Central memory CD4-positive, alpha-beta T cell (primary cell): Measurements from ENCODE around the gene CKAP2L.
"Not testable (repeated sequence)": the region's sequence is repeated elsewhere in the genome, so short reads cannot be mapped to it uniquely, and the experiment has no call there.

Experiments used
- DNase-seq: peaks from one replicate; pipeline ENCODE4 v3.0.0; 2022

CKAP2L gene

DNA sequence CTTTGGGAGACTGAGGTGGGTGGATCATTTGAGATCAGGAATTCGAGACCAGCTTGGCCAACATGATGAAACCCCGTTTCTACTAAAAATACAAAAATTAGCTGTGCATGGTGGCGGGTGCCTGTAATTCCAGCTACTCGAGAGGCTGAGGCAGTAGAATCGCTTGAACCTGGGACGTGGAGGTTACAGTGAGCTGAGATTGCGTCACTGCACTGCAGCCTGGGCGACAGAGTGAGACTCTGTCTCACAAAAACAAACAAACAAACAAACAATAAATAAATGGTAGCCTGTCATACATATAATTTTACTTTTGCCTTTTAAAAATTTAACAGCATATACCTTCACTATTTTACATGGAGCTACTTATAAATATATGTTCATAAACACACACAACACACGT lies 57.5 kb downstream of the CKAP2L start:
- not testable (repeated sequence) for DNase-seq

DNA sequence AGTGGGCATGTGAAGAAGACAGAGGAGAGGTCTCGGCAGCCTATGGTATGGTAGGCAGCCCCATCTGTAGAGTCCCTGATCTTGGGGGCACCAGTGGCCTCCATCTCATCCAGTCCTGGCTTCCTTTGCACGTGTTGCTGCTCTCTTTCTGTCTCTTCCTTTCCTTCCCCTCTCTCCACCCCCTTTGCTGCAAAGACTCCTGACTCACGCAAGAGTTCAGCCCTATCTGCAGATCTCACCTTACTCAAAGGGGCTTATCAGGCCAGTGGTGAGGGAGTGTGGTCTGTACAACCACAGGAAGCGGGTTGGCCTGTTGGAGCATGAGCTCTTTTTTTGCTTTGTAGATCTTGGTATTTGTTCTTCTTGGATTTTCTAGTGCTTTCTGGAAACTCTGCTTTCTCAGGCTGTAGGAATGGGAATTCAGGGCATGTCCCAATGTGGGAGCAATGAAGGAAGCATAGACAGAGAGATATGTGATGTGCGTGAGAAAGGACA lies 58.2 kb downstream of the CKAP2L start:
- peak; percentile 61 for DNase-seq

DNA sequence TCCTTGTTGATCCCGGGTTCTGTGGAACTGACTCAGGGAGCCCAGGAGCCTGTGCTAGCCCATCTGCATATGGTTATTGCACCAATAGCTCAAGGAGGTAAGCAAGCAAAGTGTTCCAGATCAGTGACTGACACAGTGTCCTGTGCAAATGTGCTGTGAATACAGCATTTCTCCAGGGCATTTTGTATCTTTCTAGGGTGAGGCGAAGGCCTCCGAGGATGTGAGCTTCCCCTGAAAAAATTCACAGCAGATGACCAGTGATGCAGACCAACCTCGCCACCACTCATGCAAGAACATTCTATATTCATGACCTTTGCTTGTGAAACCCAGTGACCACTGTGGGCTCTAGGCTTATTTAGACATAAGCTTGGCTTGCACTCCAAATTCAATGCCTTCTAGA lies 58.8 kb downstream of the CKAP2L start:
- DNase-seq = no peak

DNA sequence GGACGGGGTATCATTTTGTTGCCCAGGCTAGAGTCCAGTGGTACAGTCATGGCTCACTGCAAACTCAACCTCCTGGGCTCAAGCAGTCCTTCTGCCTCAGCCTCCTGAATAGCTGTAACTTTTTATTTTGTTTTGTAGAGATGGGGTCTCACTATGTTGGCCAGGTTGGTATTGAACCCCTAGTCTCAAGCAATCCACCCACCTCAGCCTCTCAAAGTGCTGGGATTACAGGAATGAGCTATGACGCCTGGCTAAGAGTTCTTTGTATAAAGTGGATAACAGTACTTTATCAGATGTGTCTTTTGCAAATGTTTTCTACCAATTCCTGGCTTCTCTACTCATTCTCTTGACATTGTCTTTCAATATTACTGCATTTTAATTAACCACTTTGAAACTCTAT lies 60.7 kb downstream of the CKAP2L start:
- DNase-seq = no peak

DNA sequence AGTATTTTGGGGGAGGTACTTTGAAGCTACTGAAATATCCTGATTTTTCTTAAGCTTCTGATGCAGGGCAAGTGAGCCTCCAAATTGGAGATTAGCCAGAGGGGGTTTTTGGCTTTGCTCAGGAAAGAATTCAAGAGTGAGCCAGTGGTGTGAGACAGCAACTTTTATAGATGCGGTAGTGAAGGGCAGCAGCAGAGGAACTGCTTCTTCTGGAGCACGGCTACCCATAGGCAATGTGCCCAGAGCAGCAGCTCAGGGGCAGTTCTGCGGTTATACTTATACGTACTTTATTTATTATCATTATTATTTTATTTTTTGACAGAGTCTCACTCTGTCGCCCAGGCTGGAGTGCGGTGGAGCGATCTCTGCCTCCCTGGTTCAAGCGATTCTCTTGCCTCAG lies 63.4 kb downstream of the CKAP2L start:
- DNase-seq = no peak

DNA sequence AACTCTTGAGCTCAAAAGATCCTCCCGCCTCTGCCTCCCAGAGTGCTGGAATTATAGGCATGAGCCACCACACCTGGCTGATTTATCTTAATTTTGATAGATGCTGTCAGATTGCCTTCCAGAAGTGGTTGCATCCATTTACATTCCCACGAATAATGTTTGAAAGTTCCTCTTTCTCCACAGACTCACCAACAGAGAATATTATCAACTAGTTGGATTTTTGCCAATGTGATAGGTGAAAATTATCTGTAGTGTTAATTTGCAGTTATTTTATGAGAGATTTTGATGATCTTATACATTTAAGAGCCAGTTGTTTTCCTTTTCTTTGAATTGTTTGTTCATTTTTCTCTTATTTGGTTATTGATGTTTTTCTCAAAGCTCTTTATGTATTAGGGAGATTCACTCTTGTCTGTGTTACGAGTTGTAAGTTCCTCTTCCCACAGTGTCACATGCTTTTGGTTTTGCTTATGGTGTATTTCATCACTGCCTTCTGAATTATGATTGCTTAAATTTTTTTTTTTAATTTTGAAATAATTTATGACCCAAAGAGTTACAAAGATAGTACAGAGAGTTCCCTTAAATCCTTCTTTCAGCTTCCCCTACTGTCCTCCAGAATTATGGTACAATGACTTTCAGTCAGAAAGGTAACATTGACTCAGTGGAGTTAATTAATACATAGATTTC lies 64.3 kb downstream of the CKAP2L start:
- DNase-seq = no peak

DNA sequence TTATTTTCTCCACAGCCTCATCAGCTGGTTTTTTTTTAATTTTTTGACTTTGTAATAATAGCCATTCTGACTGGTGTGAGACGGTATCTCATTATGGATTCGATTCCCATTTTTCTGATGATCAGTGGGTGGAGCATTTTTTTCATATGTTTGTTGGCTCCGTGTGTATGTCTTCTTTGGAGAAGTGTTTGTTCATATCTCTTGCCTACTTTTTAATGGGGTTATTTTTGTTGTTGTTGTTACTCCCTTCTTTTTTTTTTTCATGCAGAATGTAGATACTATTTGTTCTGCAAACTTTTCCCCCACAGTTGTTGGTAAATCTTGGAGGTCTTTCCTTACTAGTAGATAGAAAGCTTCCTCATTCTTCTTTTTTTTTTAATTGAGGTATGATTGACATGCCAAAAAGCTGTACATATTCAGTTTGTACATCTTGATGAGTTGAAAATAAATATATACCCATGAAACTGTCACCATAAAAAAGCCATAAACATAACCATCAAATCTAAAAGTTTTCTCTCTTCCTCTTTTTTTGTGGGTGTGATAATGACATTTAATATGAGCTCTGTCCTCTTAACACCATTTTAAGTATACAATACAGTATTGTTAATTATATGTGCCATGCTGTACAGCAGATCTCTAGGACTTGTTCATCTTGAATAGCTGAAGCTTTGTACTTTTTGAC lies 65.4 kb downstream of the CKAP2L start:
- DNase-seq = no peak

DNA sequence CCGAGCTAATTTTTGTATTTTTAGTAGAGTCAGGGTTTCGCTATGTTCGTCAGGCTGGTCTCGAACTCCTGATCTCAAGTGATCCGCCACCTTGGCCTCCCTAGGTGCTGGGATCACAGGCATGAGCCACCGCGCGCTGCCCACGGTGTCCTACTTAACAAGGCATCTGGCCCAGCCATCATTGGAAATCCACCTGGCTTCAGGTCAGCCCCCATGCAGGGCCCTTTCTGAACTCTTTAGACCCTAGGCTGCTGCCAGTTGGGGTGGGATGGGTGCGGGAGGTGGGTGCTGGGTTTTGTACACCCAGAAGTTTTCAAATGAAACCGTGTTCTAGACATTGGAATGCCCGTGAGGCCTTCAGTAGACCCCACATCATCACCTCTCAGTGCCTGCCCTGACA lies 70.2 kb downstream of the CKAP2L start:
- no peak for DNase-seq

DNA sequence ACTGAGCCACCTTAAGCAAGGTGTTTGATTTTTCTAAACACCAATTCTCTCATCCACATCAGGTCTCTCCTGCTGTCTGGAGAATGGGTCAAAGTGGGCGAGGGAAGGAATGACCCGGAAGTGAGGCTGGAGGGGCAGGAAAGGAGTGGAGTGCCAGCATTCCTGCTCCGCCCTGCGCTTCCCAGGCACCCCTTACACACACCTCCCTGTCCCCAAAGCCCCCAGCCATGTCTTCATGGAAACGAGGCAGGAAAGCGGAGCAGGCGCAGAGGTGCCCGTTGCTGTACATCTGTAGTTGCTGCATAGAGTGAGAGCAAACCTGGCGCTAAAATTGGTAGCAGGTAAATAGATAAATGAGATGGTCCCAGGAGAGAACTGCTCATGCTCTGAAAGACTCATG lies 70.8 kb downstream of the CKAP2L start:
- DNase-seq = no peak

DNA sequence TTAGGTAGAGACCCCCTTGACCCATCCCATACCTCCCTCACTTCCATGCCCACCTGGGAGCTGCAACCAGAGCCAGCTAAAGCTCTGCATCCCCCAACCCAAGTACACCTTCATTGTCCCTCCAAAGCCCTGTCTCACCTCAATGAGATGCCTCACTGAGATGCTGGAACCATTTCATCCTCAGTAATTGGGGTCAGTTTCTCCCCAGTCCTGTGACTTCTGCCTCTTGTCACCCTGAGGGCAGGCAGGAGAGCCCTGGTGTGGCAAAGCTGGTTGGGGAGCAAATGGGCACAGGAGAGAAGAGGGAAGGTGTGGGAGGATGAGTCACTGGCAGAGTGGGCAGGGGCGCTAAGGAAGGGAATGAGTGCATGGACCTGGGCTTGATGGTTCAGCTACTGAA lies 71.5 kb downstream of the CKAP2L start:
- no peak for DNase-seq

DNA sequence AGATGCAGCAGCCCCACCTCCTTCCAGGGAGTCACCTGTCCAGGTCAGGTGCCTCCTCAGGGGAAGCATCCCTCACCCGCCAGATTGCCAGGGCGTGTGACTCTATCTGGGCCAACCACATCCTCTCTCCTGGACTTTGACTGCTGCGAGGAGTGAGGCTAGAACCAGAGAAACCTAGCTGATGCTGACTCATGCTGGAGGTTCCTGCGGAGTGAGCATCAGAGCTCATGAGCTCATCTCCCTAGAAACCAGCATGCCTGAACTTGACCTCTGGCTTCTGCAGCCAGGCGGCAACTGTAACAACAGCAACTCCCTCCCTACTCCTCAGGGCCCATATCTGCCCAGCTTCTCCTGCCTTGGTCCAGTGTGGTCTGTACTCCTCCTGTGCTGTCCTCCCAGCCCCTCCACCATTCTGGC lies 71.9 kb downstream of the CKAP2L start:
- peak; percentile 46 for DNase-seq

DNA sequence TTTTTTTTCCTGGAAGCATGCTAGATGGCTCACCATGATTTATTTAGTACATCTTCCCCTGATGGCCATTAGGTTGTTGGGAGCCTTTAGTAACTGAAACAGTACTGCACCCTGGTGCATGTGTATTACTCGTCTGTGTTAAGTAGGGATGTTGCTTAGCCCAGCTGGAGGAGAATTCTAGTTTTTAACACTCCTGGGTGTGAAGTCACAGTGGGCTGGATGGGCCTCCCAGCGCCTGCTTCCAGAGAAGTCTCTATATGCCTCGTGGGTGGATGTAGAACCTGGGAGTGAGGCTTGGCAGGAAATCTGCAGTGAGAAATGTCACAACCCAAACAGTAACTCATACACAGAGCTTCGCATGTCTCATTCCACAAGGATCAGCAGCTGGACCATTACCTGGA lies 72.5 kb downstream of the CKAP2L start:
- no peak for DNase-seq

DNA sequence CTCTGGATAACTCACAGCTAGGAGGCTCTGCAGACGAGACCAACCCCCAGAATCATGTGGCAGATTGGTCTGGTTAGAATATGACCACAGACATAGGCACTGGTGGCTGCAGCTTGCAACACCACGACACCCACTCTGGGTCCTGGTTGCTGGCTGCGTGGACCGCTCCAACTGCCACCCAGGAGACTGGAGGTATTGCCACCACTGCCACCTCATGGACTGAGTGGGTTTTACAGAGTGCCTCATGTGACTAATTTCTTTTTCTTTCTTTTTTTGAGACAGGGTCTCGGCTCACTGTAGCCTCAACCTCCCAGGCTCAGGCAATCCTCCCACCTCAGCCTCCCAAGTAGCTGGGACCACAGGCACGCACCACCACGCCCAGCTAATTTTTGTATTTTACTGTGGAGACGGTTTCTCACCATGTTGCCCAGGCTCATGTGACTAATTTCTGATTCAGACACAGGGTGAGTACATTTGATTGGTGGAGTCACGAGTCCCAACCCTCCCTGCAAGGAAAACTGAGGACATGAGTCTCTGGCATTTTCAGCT lies 73.5 kb downstream of the CKAP2L start:
- peak; percentile 56 for DNase-seq

DNA sequence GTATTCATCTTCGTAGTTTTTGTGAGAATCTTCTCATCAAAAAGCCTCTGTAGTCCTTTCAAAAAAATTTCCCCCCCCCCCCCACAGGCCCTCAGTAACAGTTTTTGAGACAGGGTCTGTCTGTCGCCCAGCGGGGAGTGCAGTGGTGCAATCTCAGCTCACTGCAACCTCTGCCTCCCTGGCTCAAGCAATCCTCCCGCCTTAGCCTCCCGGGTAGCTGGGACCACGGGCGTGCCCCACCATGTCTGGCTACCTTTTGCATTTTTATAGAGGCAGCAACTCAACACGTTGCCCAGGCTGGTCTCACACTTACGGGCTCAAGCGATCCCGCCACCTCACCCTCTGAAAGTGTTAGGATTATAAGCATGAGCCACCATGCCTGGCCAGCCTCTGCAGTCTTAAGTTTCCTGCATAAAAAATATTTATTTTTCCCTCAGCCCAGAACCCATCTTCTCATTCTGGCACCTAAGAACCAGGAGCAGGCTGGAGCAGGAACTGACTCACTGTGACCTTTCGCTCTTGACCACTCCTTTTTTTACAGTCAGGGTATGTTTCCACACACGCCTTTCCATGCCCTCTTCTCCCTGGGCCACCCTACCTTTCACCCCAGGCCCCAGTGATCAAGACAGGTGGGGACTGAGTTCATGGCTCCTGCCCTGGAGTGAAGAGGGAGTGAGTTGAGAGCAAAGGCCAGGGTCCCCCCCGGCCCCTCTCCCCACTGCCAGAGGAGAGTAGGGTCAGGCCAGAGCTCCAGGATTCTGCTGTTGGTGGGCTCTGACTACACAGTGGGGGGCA lies 76.1 kb downstream of the CKAP2L start:
- no peak for DNase-seq

DNA sequence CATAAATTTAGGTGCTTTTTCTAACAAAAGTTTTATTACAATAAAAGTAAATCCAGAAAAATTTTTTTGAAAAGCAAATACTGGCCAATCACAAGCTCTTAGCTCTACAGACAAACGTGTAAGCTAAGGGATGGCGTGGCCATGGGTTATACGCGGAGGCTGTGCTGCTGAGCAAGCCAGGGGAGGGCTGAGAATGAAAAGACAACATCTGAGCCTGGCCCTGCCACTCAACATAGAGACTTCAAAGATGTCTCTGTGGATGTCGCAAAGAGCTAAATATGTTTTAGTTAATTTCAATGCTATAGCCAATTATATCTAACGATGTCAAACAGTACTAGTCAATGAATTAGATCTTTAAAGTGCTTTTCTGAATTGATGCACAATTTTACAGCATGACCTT lies 76.9 kb downstream of the CKAP2L start:
- no peak for DNase-seq
